Measurements from ENCODE around the gene SFT2D1.

SFT2D1 gene

GRCh38 chr6:166308033-166308768, 34.1 kb downstream of the SFT2D1 start, which contains the start of gene PRR18:
TSS of gene PRR18 (minus strand) at chr6:166308392. CDS start at chr6:166308142, 250 bp downstream.
- TF ChIP-seq CTCF (IDR thresholded peaks at IDR 0.05; ENCODE audit: borderline replicate concordance, control extremely low read depth, extremely low read depth, insufficient read depth, missing control alignments): no peak
- DNase-seq (ENCODE audit: low spot score): peak; percentile 62
- in situ Hi-C loops (cut with MboI; ENCODE audit: low sequenced_read_pairs, unreplicated experiment): no loop called here

- peak; percentile 65 for DNase-seq (ENCODE audit: low spot score)
- TF ChIP-seq CTCF (IDR thresholded peaks at IDR 0.05; ENCODE audit: borderline replicate concordance, control extremely low read depth, extremely low read depth, insufficient read depth, missing control alignments): peak; percentile 7
- in situ Hi-C loops (cut with MboI; ENCODE audit: low sequenced_read_pairs, unreplicated experiment): no loop called here
These were observed 35.0 kb downstream of the SFT2D1 start for GRCh38 chr6:166307082-166308032.

- no peak for TF ChIP-seq CTCF (IDR thresholded peaks at IDR 0.05; ENCODE audit: borderline replicate concordance, control extremely low read depth, extremely low read depth, insufficient read depth, missing control alignments)
- DNase-seq (ENCODE audit: low spot score): no peak
- in situ Hi-C loops (cut with MboI; ENCODE audit: low sequenced_read_pairs, unreplicated experiment): no loop called here
These were observed 35.8 kb downstream of the SFT2D1 start for GRCh38 chr6:166306378-166307081.

DNA sequence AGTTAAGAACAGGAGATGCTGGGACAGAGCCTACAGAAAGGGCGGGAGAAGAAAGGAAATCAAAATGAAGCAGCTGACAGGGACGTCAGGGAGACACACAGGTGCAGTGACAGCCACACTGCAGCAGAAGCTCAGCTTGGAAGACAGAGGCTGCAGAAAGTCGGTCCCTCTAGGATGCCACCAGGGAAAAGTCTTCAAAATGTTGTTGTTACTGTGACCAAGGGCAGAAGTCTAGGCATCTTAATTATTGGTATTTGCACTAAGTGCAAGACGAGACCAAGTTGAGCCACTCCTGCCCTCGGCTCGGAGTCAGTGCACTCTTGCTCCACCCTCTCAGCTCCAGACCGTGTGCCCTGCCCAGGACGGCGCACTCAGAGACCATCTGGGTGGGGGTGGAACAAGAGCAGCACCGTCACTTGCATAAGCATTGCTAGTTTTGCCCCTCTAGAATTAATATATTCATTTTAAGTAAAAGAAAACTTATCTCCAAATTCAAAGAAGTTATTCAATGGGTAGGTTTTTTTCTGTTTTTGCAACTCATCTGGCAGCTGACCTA, 36.7 kb downstream of the SFT2D1 start:
- TF ChIP-seq CTCF (IDR thresholded peaks at IDR 0.05; ENCODE audit: borderline replicate concordance, control extremely low read depth, extremely low read depth, insufficient read depth, missing control alignments): no peak
- in situ Hi-C loops (cut with MboI; ENCODE audit: low sequenced_read_pairs, unreplicated experiment): no loop called here
- DNase-seq (ENCODE audit: low spot score): no peak

DNA sequence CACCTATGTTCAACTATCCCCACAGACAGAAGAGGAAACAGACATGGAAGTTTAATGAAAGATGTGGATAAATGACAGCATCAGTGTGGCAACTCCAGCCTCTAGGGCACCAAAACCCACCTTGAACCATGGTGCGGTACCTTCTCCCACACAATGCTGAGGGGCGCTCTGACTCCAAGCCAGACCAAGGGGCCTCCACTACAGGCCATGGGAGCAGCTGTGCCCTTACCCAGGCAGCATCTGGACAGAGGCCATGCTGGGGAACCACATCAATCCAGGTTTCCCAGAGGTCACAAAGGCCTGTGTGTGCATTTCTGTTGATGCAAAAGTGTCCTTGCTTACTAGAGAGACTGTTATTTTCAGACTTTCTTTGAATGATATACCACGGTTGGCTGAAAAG, 38.2 kb downstream of the SFT2D1 start:
- in situ Hi-C loops (cut with MboI; ENCODE audit: low sequenced_read_pairs, unreplicated experiment): no loop called here
- no peak for DNase-seq (ENCODE audit: low spot score)
- TF ChIP-seq CTCF (IDR thresholded peaks at IDR 0.05; ENCODE audit: borderline replicate concordance, control extremely low read depth, extremely low read depth, insufficient read depth, missing control alignments): no peak
